ENCODE results near the gene ZFP14.

The ZFP14 gene

GRCh38 chr19:36378625-36379509, at the start of gene ZFP14:
TSS of gene ZFP14 (minus strand) at chr19:36379201. CDS start at chr19:36367892, 11,309 bp downstream.
- FAIRE-seq (peak; percentile 78), DNase-seq (ENCODE audit: insufficient read length, low spot score) (peak; percentile 98)

- FAIRE-seq: no peak
These were observed 44.9 kb upstream of the ZFP14 start for GRCh38 chr19:36423925-36424324.

GRCh38 chr19:36421749-36422481, 42.9 kb upstream of the ZFP14 start:
- no peak for DNase-seq (ENCODE audit: insufficient read length, low spot score)

More at GRCh38 chr19:36423925-36424324, 44.9 kb upstream of the ZFP14 start:
- DNase-seq (ENCODE audit: insufficient read length, low spot score): no peak

GRCh38 chr19:36420961-36421748, 42.2 kb upstream of the ZFP14 start:
- FAIRE-seq (no peak), DNase-seq (ENCODE audit: insufficient read length, low spot score) (no peak)

More at GRCh38 chr19:36421749-36422481, 42.9 kb upstream of the ZFP14 start:
- FAIRE-seq: no peak

- peak; percentile 82 for DNase-seq (ENCODE audit: insufficient read length, low spot score)
These were observed 39.4 kb upstream of the ZFP14 start, which contains the start of gene ZFP82 for GRCh38 chr19:36418287-36419001. TSS of gene ZFP82 (minus strand) at chr19:36418644. CDS start at chr19:36409789, 8,855 bp downstream.

GRCh38 chr19:36417752-36418286, 38.8 kb upstream of the ZFP14 start:
- FAIRE-seq (no peak), DNase-seq (ENCODE audit: insufficient read length, low spot score) (no peak)

More at GRCh38 chr19:36418287-36419001, 39.4 kb upstream of the ZFP14 start, which contains the start of gene ZFP82:
- FAIRE-seq: peak; percentile 51

- FAIRE-seq (no peak), DNase-seq (ENCODE audit: insufficient read length, low spot score) (no peak)
These were observed 30.8 kb upstream of the ZFP14 start for GRCh38 chr19:36409841-36410240.

GRCh38 chr19:36408101-36408500, 29.1 kb upstream of the ZFP14 start:
- no peak for FAIRE-seq
- DNase-seq (ENCODE audit: insufficient read length, low spot score): no peak

GRCh38 chr19:36404498-36404897, 25.5 kb upstream of the ZFP14 start:
- DNase-seq (ENCODE audit: insufficient read length, low spot score) (no peak), FAIRE-seq (no peak)

- no peak for DNase-seq (ENCODE audit: insufficient read length, low spot score)
- FAIRE-seq: no peak
These were observed 22.5 kb upstream of the ZFP14 start for GRCh38 chr19:36401475-36401874.

GRCh38 chr19:36398571-36398970, 19.6 kb upstream of the ZFP14 start:
- FAIRE-seq (no peak), DNase-seq (ENCODE audit: insufficient read length, low spot score) (no peak)

GRCh38 chr19:36392916-36393673, 14.1 kb upstream of the ZFP14 start:
- DNase-seq (ENCODE audit: insufficient read length, low spot score): no peak
- no peak for FAIRE-seq

GRCh38 chr19:36379510-36379819, 464 bp upstream of the ZFP14 start:
- DNase-seq (ENCODE audit: insufficient read length, low spot score): no peak
- FAIRE-seq: no peak

- DNase-seq (ENCODE audit: insufficient read length, low spot score) (no peak), FAIRE-seq (no peak)
These were observed 1.3 kb downstream of the ZFP14 start for GRCh38 chr19:36377541-36378178.

- DNase-seq (ENCODE audit: insufficient read length, low spot score) (no peak), FAIRE-seq (no peak)
These were observed 5.3 kb downstream of the ZFP14 start for GRCh38 chr19:36373638-36374156.

- no peak for DNase-seq (ENCODE audit: insufficient read length, low spot score)
- no peak for FAIRE-seq
These were observed 7.1 kb downstream of the ZFP14 start for GRCh38 chr19:36371886-36372285.

- FAIRE-seq (no peak), DNase-seq (ENCODE audit: insufficient read length, low spot score) (no peak)
These were observed 15.2 kb downstream of the ZFP14 start for GRCh38 chr19:36363845-36364244.

GRCh38 chr19:36340786-36341372, 38.1 kb downstream of the ZFP14 start:
- no peak for DNase-seq (ENCODE audit: insufficient read length, low spot score)

More at GRCh38 chr19:36340786-36341372, 38.1 kb downstream of the ZFP14 start:
- FAIRE-seq: no peak

Data from GM19239 (cell line).